ENCODE measurements around the gene GH1.

GRCh38 chr17:63948521-63948920 lies 29.9 kb upstream of the GH1 start:
- TF ChIP-seq ZNF561 (CRISPR knock-in tag; conservative IDR thresholded peaks at IDR 0.05) (no peak), FOXJ3 (CRISPR knock-in tag; IDR thresholded peaks at IDR 0.05) (no peak), SIRT6 (IDR thresholded peaks at IDR 0.05; ENCODE audit: low read depth, low read length) (no peak), ZBTB43 (CRISPR knock-in tag; IDR thresholded peaks at IDR 0.05) (no peak), POLR2AphosphoS5 (IDR thresholded peaks at IDR 0.05; ENCODE audit: control insufficient read depth, insufficient read depth, low read depth, low read length) (no peak), CTCF (IDR thresholded peaks at IDR 0.05 in 2 of 3, conservative IDR thresholded peaks at IDR 0.05 in 1 of 3; ENCODE audit: insufficient read depth in 2 of 3, low read depth in 1 of 3, low read length in 3 of 3) (no peak), ZNF324 (CRISPR knock-in tag; IDR thresholded peaks at IDR 0.05) (no peak), TGIF2 (CRISPR knock-in tag; IDR thresholded peaks at IDR 0.05) (no peak), RAD21 (CRISPR knock-in tag; conservative IDR thresholded peaks at IDR 0.05 in 1 of 2, IDR thresholded peaks at IDR 0.05 in 1 of 2) (no peak), SETDB1 (IDR thresholded peaks at IDR 0.05; ENCODE audit: low read length) (no peak), SMC3 (conservative IDR thresholded peaks at IDR 0.05; ENCODE audit: insufficient read depth, low read depth, low read length) (no peak), SIN3A (IDR thresholded peaks at IDR 0.05; ENCODE audit: borderline replicate concordance in 2 of 2, control insufficient read depth in 1 of 2, low read depth in 2 of 2, low read length in 2 of 2) (no peak), CCNT2 (IDR thresholded peaks at IDR 0.05; ENCODE audit: borderline replicate concordance, extremely low read depth, insufficient read length, low read depth, low read length) (no peak), ZNF274 (IDR thresholded peaks at IDR 0.05; ENCODE audit: borderline replicate concordance, low read depth, low read length) (no peak)

All from K562 (cell line).